ENCODE measurements around the gene PARL.

Gene PARL

GRCh38 chr3:183830187-183830586, 54.5 kb downstream of the PARL start:
- no peak overlapping the region for H3K4me3 ChIP-seq (replicated peaks in 1 of 2; ENCODE audit: low read depth in 2 of 2, low read length in 2 of 2)
- TF ChIP-seq, protein P1, sequence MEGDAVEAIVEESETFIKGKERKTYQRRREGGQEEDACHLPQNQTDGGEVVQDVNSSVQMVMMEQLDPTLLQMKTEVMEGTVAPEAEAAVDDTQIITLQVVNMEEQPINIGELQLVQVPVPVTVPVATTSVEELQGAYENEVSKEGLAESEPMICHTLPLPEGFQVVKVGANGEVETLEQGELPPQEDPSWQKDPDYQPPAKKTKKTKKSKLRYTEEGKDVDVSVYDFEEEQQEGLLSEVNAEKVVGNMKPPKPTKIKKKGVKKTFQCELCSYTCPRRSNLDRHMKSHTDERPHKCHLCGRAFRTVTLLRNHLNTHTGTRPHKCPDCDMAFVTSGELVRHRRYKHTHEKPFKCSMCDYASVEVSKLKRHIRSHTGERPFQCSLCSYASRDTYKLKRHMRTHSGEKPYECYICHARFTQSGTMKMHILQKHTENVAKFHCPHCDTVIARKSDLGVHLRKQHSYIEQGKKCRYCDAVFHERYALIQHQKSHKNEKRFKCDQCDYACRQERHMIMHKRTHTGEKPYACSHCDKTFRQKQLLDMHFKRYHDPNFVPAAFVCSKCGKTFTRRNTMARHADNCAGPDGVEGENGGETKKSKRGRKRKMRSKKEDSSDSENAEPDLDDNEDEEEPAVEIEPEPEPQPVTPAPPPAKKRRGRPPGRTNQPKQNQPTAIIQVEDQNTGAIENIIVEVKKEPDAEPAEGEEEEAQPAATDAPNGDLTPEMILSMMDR (IDR thresholded peaks at IDR 0.05; ENCODE audit: low read depth, low read length), result no peak
- DNase-seq (ENCODE audit: low read depth in 2 of 2), result no peak

GRCh38 chr3:183829466-183829865, 55.2 kb downstream of the PARL start:
- TF ChIP-seq, protein P1 (IDR thresholded peaks at IDR 0.05; ENCODE audit: low read depth, low read length), result no peak

GRCh38 chr3:183828538-183828870, 56.2 kb downstream of the PARL start:
- H3K4me3 ChIP-seq (replicated peaks in 1 of 2; ENCODE audit: low read depth in 2 of 2, low read length in 2 of 2), result no peak overlapping the region
- DNase-seq (ENCODE audit: low read depth in 2 of 2), result no peak
- TF ChIP-seq, protein P1 (IDR thresholded peaks at IDR 0.05; ENCODE audit: low read depth, low read length), result no peak

More at GRCh38 chr3:183829466-183829865, 55.2 kb downstream of the PARL start:
- H3K4me3 ChIP-seq (replicated peaks in 1 of 2; ENCODE audit: low read depth in 2 of 2, low read length in 2 of 2), result no peak overlapping the region
- no peak for DNase-seq (ENCODE audit: low read depth in 2 of 2)

GRCh38 chr3:183827809-183828537, 56.7 kb downstream of the PARL start:
- no peak for DNase-seq (ENCODE audit: low read depth in 2 of 2)
- TF ChIP-seq, protein P1 (IDR thresholded peaks at IDR 0.05; ENCODE audit: low read depth, low read length), result no peak
- H3K4me3 ChIP-seq (replicated peaks in 1 of 2; ENCODE audit: low read depth in 2 of 2, low read length in 2 of 2), result no peak overlapping the region

DNA sequence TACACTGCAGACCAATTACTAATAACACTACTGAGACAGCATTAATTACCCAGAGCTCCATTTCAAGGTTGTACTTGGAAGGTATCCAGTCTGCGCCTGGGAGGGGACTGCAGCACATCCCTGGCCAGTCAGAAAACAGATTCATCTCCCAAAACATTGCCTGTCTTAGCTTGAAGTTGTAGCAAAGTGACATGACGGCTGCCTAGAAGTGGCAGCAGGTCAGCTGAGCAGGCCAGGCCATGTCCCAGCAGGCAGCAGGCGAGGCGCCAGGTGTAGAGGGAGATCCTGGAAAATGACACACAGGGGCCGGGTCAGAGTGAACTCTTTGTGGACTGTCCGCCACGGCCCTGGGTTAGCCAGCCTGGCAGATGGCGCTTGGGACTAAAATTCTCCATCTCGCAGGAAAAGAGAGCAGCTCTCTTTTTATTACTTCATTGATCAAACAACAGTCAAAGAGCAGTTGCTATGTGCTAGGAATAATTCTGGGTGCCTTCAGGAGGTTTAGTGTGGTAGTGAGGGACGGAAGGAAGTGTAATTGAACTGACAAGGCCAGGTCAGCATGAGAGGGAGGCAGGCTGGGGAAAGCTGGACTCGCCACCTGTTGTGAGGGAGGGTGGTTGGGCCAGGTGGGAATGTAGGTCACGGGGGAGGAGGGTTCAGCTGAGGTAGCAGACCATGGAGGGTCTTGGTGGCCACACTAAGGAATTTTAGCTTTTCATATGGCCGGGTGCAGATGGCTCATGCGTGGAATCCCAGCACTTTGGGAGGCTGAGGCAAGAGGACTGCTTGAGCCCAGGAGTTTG, 58.0 kb downstream of the PARL start:
- DNase-seq (ENCODE audit: low read depth in 2 of 2), result no peak
- no peak overlapping the region for H3K4me3 ChIP-seq (replicated peaks in 1 of 2; ENCODE audit: low read depth in 2 of 2, low read length in 2 of 2)
- TF ChIP-seq, protein P1 (IDR thresholded peaks at IDR 0.05; ENCODE audit: low read depth, low read length), result no peak

GRCh38 chr3:183825456-183826161, 59.1 kb downstream of the PARL start, which contains the start of gene MAP6D1:
TSS of gene MAP6D1 (minus strand) at chr3:183825577. CDS start at chr3:183825547, 30 bp downstream.
- peak; percentile 39 to 46 for DNase-seq (ENCODE audit: low read depth in 2 of 2)
- TF ChIP-seq, protein P1 (IDR thresholded peaks at IDR 0.05; ENCODE audit: low read depth, low read length), result peak; percentile 20
- peak within 1 kb of the TSS; percentile 56 to 67 for H3K4me3 ChIP-seq (replicated peaks in 1 of 2; ENCODE audit: low read depth in 2 of 2, low read length in 2 of 2)
